ENCODE results near the gene PAFAH1B2. TPM values are rescaled to one million over a fixed set of nuclear protein-coding genes. Genes with fewer than 3 reads are reported as not detected.

PAFAH1B2 gene
- total RNA-seq, 1 experiment from 2014 or later = 154 TPM

DNA sequence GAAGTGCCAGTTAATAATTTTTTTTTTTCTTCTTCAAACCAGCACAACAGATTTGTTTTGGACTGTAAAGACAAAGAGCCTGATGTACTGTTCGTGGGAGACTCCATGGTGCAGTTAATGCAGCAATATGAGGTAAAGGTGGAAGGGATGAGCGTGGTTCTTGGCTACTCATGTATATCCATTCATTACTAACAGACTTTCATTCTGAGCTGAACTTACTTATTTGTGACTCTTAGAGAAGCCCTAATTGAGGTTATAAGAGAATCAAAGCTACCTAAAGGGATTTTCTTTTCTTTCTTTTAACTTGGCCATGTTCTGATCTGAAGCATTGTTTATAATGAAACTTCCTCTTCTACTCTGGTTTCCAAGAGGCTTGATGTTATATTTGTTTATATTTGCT is 15.8 kb downstream of the PAFAH1B2 start:
- ChIA-PET POLR2A (no interaction called here), RAD21 (ENCODE audit: low non-redundant PET in 1 of 2, low total read pairs in 2 of 2, uncharacterized antibody in 2 of 2, unreplicated experiment in 2 of 2) (no interaction called here), CTCF (no interaction called here)
- Histone ChIP-seq H3K9me2 (ENCODE audit: insufficient read depth) (no peaks in the 10 kb centered on the region), H2AFZ (ENCODE audit: low read depth, low read length, poor library complexity, severe bottlenecking) (no peak overlapping the region), H3K27ac (ENCODE audit: low read depth, low read length) (no peak overlapping the region), H3K79me2 (ENCODE audit: insufficient read depth, low read length) (peaks cover 82% of the 10 kb centered on the region), H3K4me3 (replicated peaks in 1 of 2; ENCODE audit: low read depth in 1 of 2, low read length in 2 of 2) (no peak overlapping the region), H3K4me1 (ENCODE audit: control insufficient read depth in 1 of 2, insufficient read depth in 2 of 2, low read length in 2 of 2) (no peaks in the 10 kb centered on the region), H4K20me1 (ENCODE audit: insufficient read depth) (no peaks in the 10 kb centered on the region), H3K27me3 (ENCODE audit: insufficient read depth, low read length) (no peaks in the 10 kb centered on the region), H3K9ac (ENCODE audit: low read length) (no peak overlapping the region), H3K36me3 (ENCODE audit: control insufficient read depth in 1 of 2, insufficient read depth in 2 of 2, low read length in 2 of 2) (peaks cover 42 to 52% of the 10 kb centered on the region in 2 experiments), H3K4me2 (ENCODE audit: low read length) (no peak overlapping the region), H3K9me3 (ENCODE audit: control insufficient read depth in 1 of 2, insufficient read depth in 1 of 2, low read depth in 1 of 2, low read length in 2 of 2) (no peaks in the 10 kb centered on the region)
- TF ChIP-seq EZH2 (IDR thresholded peaks at IDR 0.05) (no peak), POLR2A (IDR thresholded peaks at IDR 0.05; ENCODE audit: borderline replicate concordance, extremely low read depth, insufficient read depth, insufficient read length) (no peak), ZFX (IDR thresholded peaks at IDR 0.05) (no peak), ZNF274 (IDR thresholded peaks at IDR 0.05; ENCODE audit: low read depth, low read length) (no peak), JUND (IDR thresholded peaks at IDR 0.05) (no peak), YY1 (IDR thresholded peaks at IDR 0.05; ENCODE audit: extremely low read depth, insufficient replicate concordance, low read depth, low read length) (no peak), ATF3 (IDR thresholded peaks at IDR 0.05) (no peak), CTCF (IDR thresholded peaks at IDR 0.05 in 2 of 3, conservative IDR thresholded peaks at IDR 0.05 in 1 of 3; ENCODE audit: borderline replicate concordance in 1 of 3, insufficient read depth in 1 of 3, low read depth in 2 of 3, low read length in 2 of 3) (no peak), CEBPB (IDR thresholded peaks at IDR 0.05; ENCODE audit: low read depth) (no peak), SP1 (IDR thresholded peaks at IDR 0.05; ENCODE audit: low read depth) (no peak), RAD21 (IDR thresholded peaks at IDR 0.05; ENCODE audit: low read depth) (no peak), ELF1 (IDR thresholded peaks at IDR 0.05; ENCODE audit: borderline replicate concordance, low read depth) (no peak), SIN3A (IDR thresholded peaks at IDR 0.05; ENCODE audit: low read depth) (no peak)
- TF ChIP-seq, protein P1, sequence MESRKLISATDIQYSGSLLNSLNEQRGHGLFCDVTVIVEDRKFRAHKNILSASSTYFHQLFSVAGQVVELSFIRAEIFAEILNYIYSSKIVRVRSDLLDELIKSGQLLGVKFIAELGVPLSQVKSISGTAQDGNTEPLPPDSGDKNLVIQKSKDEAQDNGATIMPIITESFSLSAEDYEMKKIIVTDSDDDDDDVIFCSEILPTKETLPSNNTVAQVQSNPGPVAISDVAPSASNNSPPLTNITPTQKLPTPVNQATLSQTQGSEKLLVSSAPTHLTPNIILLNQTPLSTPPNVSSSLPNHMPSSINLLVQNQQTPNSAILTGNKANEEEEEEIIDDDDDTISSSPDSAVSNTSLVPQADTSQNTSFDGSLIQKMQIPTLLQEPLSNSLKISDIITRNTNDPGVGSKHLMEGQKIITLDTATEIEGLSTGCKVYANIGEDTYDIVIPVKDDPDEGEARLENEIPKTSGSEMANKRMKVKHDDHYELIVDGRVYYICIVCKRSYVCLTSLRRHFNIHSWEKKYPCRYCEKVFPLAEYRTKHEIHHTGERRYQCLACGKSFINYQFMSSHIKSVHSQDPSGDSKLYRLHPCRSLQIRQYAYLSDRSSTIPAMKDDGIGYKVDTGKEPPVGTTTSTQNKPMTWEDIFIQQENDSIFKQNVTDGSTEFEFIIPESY (IDR thresholded peaks at IDR 0.05; ENCODE audit: extremely low read depth, insufficient replicate concordance, low read length) = no peak
- intact Hi-C loops (cut with micrococcal nuclease) = no loop called here
- DNase-seq (ENCODE audit: low read depth, low spot score) (no peak), ATAC-seq (no peak)
- no TSS peak for BruUV-seq (replicated peaks)

All from HCT116 (cell line).